ENCODE results near the gene WNT4. TPM values are rescaled to one million over a fixed set of nuclear protein-coding genes. Genes with fewer than 3 reads are reported as not detected.

The WNT4 gene
- polyA plus RNA-seq, 2 of the 4 experiments (the other 2 are of a cell fraction): 0.23 to 0.62 TPM

DNA sequence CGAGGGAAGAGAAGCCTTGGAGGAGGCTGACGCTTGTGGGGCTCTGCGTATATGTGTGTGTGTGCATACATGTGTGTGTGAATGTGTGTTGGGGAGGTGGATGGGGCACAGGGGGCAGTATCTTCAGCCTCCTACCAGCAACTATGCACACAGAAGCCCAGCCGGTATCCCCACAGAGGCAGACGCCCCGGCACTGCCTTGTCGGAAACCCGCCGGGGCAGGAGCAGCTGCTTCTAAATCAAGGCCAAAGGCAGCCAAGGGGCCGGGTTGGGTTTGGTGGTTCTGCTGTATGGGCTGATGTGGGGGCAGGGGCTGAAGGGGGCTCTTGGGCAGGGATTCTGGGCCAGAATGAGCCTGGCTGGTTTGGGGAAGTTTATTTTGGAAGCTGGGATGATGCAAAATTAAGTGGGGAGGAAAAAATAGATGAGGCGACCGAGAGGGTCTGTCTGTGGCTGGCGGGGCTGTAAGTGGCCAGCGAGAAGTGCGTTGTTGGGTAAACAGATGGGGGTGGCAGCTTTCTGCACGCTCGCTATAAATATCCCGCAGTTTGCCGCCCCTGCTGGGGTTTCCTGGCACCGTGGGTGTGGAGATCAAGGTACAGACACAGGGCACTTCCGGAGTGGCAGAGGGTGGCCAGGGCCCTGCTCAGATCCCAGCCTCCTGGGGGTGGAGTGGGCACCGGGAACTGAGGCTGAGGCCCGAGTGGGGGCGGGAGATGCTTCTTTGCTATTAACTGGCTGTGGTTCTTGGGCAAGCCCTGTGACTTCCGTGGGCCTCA, 11.0 kb upstream of the WNT4 start:
- Histone ChIP-seq H3K4me1 (no peaks in the 10 kb centered on the region), H3K4me3 (no peak overlapping the region), H3K9me3 (no peaks in the 10 kb centered on the region), H3K27ac (no peak overlapping the region), H3K4me2 (no peak overlapping the region)
- no peak for ATAC-seq
- FAIRE-seq: no peak
- 81% methylated on average over 24 of the region's 25 CpGs for WGBS (ENCODE audit: missing lambda C conversion rate)
- ChIA-PET POLR2A (no interaction called here), CTCF (interaction anchor here (1.1 to 1.2 kb wide), 2 partner anchors 8 to 131 kb away, joined by 3 read pairs; no protein-coding TSS in a partner anchor)
- DNase-seq (ENCODE audit: low read depth in 1 of 2, low spot score in 1 of 2): no peak
- TF ChIP-seq HEYL (CRISPR knock-in tag; IDR thresholded peaks at IDR 0.05) (no peak), MAFK (IDR thresholded peaks at IDR 0.05; ENCODE audit: partially characterized antibody) (no peak), CBX8 (IDR thresholded peaks at IDR 0.05) (no peak), RCOR1 (IDR thresholded peaks at IDR 0.05; ENCODE audit: low read depth, low read length) (no peak), FOSB (CRISPR knock-in tag; IDR thresholded peaks at IDR 0.05) (no peak), CHD2 (IDR thresholded peaks at IDR 0.05; ENCODE audit: low read length, partially characterized antibody) (no peak), RNF2 (IDR thresholded peaks at IDR 0.05; ENCODE audit: borderline replicate concordance, low read depth) (no peak), RAD21 (conservative IDR thresholded peaks at IDR 0.05 in 1 of 2, IDR thresholded peaks at IDR 0.05 in 1 of 2) (no peak), FOSL2 (IDR thresholded peaks at IDR 0.05) (no peak), FOSL2 (CRISPR knock-in tag; IDR thresholded peaks at IDR 0.05) (no peak), NPAS2 (CRISPR knock-in tag; IDR thresholded peaks at IDR 0.05; ENCODE audit: borderline replicate concordance) (no peak), ZC3H11A (IDR thresholded peaks at IDR 0.05) (no peak), JUNB (IDR thresholded peaks at IDR 0.05) (no peak)
- TF ChIP-seq, protein P1, sequence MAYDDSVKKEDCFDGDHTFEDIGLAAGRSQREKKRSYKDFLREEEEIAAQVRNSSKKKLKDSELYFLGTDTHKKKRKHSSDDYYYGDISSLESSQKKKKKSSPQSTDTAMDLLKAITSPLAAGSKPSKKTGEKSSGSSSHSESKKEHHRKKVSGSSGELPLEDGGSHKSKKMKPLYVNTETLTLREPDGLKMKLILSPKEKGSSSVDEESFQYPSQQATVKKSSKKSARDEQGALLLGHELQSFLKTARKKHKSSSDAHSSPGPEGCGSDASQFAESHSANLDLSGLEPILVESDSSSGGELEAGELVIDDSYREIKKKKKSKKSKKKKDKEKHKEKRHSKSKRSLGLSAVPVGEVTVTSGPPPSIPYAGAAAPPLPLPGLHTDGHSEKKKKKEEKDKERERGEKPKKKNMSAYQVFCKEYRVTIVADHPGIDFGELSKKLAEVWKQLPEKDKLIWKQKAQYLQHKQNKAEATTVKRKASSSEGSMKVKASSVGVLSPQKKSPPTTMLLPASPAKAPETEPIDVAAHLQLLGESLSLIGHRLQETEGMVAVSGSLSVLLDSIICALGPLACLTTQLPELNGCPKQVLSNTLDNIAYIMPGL (CRISPR knock-in tag; IDR thresholded peaks at IDR 0.05; ENCODE audit: borderline replicate concordance): no peak
- TF ChIP-seq, protein P2, sequence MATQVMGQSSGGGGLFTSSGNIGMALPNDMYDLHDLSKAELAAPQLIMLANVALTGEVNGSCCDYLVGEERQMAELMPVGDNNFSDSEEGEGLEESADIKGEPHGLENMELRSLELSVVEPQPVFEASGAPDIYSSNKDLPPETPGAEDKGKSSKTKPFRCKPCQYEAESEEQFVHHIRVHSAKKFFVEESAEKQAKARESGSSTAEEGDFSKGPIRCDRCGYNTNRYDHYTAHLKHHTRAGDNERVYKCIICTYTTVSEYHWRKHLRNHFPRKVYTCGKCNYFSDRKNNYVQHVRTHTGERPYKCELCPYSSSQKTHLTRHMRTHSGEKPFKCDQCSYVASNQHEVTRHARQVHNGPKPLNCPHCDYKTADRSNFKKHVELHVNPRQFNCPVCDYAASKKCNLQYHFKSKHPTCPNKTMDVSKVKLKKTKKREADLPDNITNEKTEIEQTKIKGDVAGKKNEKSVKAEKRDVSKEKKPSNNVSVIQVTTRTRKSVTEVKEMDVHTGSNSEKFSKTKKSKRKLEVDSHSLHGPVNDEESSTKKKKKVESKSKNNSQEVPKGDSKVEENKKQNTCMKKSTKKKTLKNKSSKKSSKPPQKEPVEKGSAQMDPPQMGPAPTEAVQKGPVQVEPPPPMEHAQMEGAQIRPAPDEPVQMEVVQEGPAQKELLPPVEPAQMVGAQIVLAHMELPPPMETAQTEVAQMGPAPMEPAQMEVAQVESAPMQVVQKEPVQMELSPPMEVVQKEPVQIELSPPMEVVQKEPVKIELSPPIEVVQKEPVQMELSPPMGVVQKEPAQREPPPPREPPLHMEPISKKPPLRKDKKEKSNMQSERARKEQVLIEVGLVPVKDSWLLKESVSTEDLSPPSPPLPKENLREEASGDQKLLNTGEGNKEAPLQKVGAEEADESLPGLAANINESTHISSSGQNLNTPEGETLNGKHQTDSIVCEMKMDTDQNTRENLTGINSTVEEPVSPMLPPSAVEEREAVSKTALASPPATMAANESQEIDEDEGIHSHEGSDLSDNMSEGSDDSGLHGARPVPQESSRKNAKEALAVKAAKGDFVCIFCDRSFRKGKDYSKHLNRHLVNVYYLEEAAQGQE (IDR thresholded peaks at IDR 0.05): no peak

- no peak overlapping the region for H3K4me2 ChIP-seq
- H3K27ac ChIP-seq: no peak overlapping the region
- H3K9me3 ChIP-seq: no peaks in the 10 kb centered on the region
- no peak overlapping the region for H3K4me3 ChIP-seq
- no peaks in the 10 kb centered on the region for H3K4me1 ChIP-seq
- CTCF ChIA-PET: interaction anchor here (1.8 kb wide), 1 partner anchor 492 kb away, joined by 4 read pairs; no protein-coding TSS in a partner anchor
- TF ChIP-seq KDM5A (IDR thresholded peaks at IDR 0.05) (no peak), RNF2 (IDR thresholded peaks at IDR 0.05; ENCODE audit: borderline replicate concordance, low read depth) (no peak), CEBPB (IDR thresholded peaks at IDR 0.05) (no peak), PBX3 (IDR thresholded peaks at IDR 0.05) (no peak), HOXB5 (CRISPR knock-in tag; IDR thresholded peaks at IDR 0.05) (no peak), ESRRA (IDR thresholded peaks at IDR 0.05; ENCODE audit: borderline replicate concordance, low read length) (no peak), SREBF2 (IDR thresholded peaks at IDR 0.05) (no peak), HDAC2 (IDR thresholded peaks at IDR 0.05) (no peak)
- WGBS (ENCODE audit: missing lambda C conversion rate): 37% methylated on average over 6 of the region's 6 CpGs
- DNase-seq (ENCODE audit: low read depth in 1 of 2, low spot score in 1 of 2) (no peak), ATAC-seq (no peak), FAIRE-seq (no peak)
- POLR2A ChIA-PET: no interaction called here
Measured at GRCh38 chr1:22150923-22151322, 8.0 kb upstream of the WNT4 start.

All from A549 (cell line).